Thyroid gland (tissue), 4 donors: Measurements from ENCODE around the gene CYP4F12. TPM values are rescaled to one million over a fixed set of nuclear protein-coding genes. Genes with fewer than 3 reads are reported as not detected.

Experiments used
- DNase-seq, 2 donors: peaks; one replicate each; pipeline ENCODE4 v3.0.0-alpha.2; 2019
- H3K27ac ChIP-seq, 3 donors: fragments of 200-600 bp; sonication (generic); 1 replicate in 2 of 3; 2 replicates in 1 of 3; pipeline ENCODE4 v1.5.1; 2016 to 2019; ENCODE audit warnings: mild to moderate bottlenecking in 1 of 3, moderate library complexity in 1 of 3
- H3K27me3 ChIP-seq: fragments of 200-600 bp; sonication (generic); one replicate; pipeline ENCODE4 v1.5.1; 2019
- H3K36me3 ChIP-seq, 2 donors: fragments of 200-600 bp; sonication (generic); one replicate each; pipeline ENCODE4 v1.5.1; 2016 to 2019
- H3K4me1 ChIP-seq, 2 donors: fragments of 200-600 bp; sonication (generic); one replicate each; pipeline ENCODE4 v1.5.1; 2017 to 2019
- H3K4me3 ChIP-seq, 3 donors: fragments of 200-600 bp; sonication (generic); replicated peaks in 1 of 3; 1 replicate in 2 of 3; 2 replicates in 1 of 3; pipeline ENCODE4 v1.5.1; 2016; ENCODE audit warnings: mild to moderate bottlenecking in 1 of 3
- H3K9me3 ChIP-seq: fragments of 200-600 bp; sonication (generic); one replicate; pipeline ENCODE4 v1.5.1; 2017
- CTCF ChIP-seq, 6 experiments: fragments of 200-600 bp in 3 of 6; fragments of 450-650 bp in 3 of 6; sonication (generic) in 3 of 6; IDR thresholded peaks; one replicate each; pipeline ENCODE4 v1.5.1; 2016 to 2019; ENCODE audit warnings: antibody characterized with exemption in 6 of 6, mild to moderate bottlenecking in 2 of 6, inconsistent platforms in 1 of 6, moderate library complexity in 1 of 6
- POLR2A ChIP-seq, 2 donors: fragments of 450-650 bp; IDR thresholded peaks; one replicate each; pipeline ENCODE4 v1.6.1; 2017; ENCODE audit warnings: antibody characterized with exemption in 2 of 2, mild to moderate bottlenecking in 2 of 2, moderate library complexity in 1 of 2
- WGBS, 2 donors: methylation state at CpG; one replicate each; pipeline ENCODE4 v1.1.5; 2017; 5-methylcytosine and 5-hydroxymethylcytosine counted together
- intact Hi-C: fragments of 100-400 bp; cut with DNase I; formaldehyde crosslinking; loops from one replicate; pipeline ENCODE4 v1.15.1; 2023
- total RNA-seq, 4 donors: library from RNA; depleted of rRNA; stranded (reverse); fragments of >200 nt; gene quantifications; one replicate each; pipeline ENCODE4 v1.2.3, GENCODE V29; 2016

The CYP4F12 gene
- total RNA-seq, 4 donors from 2014 or later, result 1.9 to 4.6 (median 3.2) TPM

GRCh38 chr19:15740785-15741184 lies 67.9 kb downstream of the CYP4F12 start:
- intact Hi-C loops, result no loop called here
- Histone ChIP-seq H3K27ac (no peak overlapping the region), H3K4me3 (no peak overlapping the region), H3K36me3 (no peaks in the 10 kb centered on the region), H3K4me1 (no peaks in the 10 kb centered on the region), H3K9me3 (no peaks in the 10 kb centered on the region), H3K27me3 (no peaks in the 10 kb centered on the region)
- TF ChIP-seq CTCF (IDR thresholded peaks at IDR 0.05) (no peak), POLR2A (IDR thresholded peaks at IDR 0.05) (no peak)
- no peak for DNase-seq
- WGBS, 2 donors, result 57 to 60% methylated on average over 1 of the region's 1 CpG

Other genes with a start within 250 kb of the CYP4F12 start
- gene WIZ, start 223.1 kb upstream of the CYP4F12 start, total RNA-seq, result 10 to 100 TPM; 23.0 to 48.5 (median 29.6) TPM
- gene RASAL3, start 208.5 kb upstream of the CYP4F12 start, total RNA-seq, result 1 to 10 TPM; 2.6 to 4.4 (median 3.7) TPM
- gene PGLYRP2, start 193.6 kb upstream of the CYP4F12 start, total RNA-seq, result not detected
- under 1 TPM in 1 of 4 donors, not detected in 3; 0.11 TPM for gene CYP4F22, start 164.6 kb upstream of the CYP4F12 start, total RNA-seq
- gene CYP4F8, start 57.9 kb upstream of the CYP4F12 start, total RNA-seq, result not detected
- under 1 TPM in 2 of 4 donors, not detected in 2; 0.33 to 0.59 TPM for gene CYP4F3, start 32.2 kb upstream of the CYP4F12 start, total RNA-seq
- not detected for gene OR10H2, start 54.9 kb downstream of the CYP4F12 start, total RNA-seq
- not detected for gene OR10H3, start 64.9 kb downstream of the CYP4F12 start, total RNA-seq
- not detected for gene OR10H5, start 114.6 kb downstream of the CYP4F12 start, total RNA-seq
- not detected for gene OR10H1, start 142.6 kb downstream of the CYP4F12 start, total RNA-seq
- not detected for gene CYP4F2, start 225.0 kb downstream of the CYP4F12 start, total RNA-seq